ENCODE data around the gene ELP4. TPM values are rescaled to one million over a fixed set of nuclear protein-coding genes. Genes with fewer than 3 reads are reported as not detected.
A peak's percentile ranks its signal among the peaks of the same experiment; 100 is the strongest.

Gene ELP4
- total and polyA plus RNA-seq, 5 donors from 2014 or later: 21.0 to 24.2 (median 21.4) TPM

DNA sequence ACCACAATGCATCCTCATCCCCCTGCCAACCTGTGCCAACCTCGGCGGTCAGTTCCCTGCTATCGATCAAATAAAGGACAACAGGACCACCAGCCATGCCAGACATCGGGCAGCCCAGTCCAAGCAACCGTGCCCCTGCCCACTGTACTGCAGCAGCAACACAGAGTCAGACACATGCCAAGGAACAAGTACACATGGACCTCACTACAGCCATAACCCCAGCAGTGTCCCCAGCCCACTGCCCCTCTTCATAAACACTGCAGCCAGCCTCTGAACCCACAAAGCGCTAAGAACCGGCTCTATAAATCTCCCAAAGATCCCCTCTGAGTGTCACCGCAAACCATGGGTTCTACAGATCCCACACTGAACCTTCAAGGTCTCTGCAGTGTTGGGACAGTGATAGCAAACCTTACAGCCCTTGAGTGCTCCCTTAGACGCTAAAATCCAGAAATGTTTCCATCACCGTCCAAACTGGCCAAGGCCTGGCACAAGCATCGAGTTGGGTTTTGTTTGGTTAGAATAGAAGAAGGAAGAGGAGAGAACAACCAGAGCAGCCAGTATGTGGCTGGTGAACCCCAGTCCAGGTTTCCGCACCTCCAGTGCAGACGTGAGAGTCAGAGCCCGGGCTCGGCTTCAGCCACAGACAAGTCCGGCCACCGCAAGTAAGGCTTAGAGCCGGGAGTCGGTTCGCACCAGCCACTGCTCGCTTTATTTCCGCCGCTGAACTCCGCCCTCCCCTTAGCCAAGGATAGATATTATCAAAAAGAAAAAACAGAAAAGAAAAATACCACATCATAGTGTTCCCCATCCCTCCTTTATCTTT is 293.6 kb downstream of the ELP4 start:
- H3K36me3 Mint-ChIP-seq: no peaks in the 10 kb centered on the region
- H3K27ac ChIP-seq (ENCODE audit: insufficient read depth, low read length, poor library complexity, severe bottlenecking): no peak overlapping the region
- H3K9me3 ChIP-seq (ENCODE audit: control insufficient read depth in 2 of 2, low read length in 2 of 2): peaks cover 9 to 28% of the 10 kb centered on the region in 2 experiments
- H3K4me1 ChIP-seq (ENCODE audit: control insufficient read depth, insufficient read depth, low read length, poor library complexity, severe bottlenecking): peaks cover 39% of the 10 kb centered on the region
- peaks cover 92% of the 10 kb centered on the region for H3K27me3 Mint-ChIP-seq
- peaks cover 14 to 65% (median 35%) of the 10 kb centered on the region in 4 donors for H3K4me1 Mint-ChIP-seq
- peaks cover 57% of the 10 kb centered on the region for H3K27me3 ChIP-seq (ENCODE audit: control insufficient read depth, insufficient read depth, low read length)
- no peak overlapping the region for H3K27ac Mint-ChIP-seq
- peaks cover 0 to 39% (median 8%) of the 10 kb centered on the region in 7 donors for H3K9me3 Mint-ChIP-seq
- ATAC-seq (ENCODE audit: low read depth in 2 of 2) (no peak), DNase-seq (no peak)
- H3K4me3 Mint-ChIP-seq: peak overlapping the region in 3 of 4 donors; percentile 17 to 81 (median 61)
- no peaks in the 10 kb centered on the region for H3K36me3 ChIP-seq (ENCODE audit: control insufficient read depth, insufficient read depth, low read length)
- no peak overlapping the region for H3K4me3 ChIP-seq (ENCODE audit: low read depth, low read length)

GRCh38 chr11:31803813-31804311 is 294.3 kb downstream of the ELP4 start:
- peaks cover 9 to 28% of the 10 kb centered on the region in 2 experiments for H3K9me3 ChIP-seq (ENCODE audit: control insufficient read depth in 2 of 2, low read length in 2 of 2)
- ATAC-seq (ENCODE audit: low read depth in 2 of 2): no peak
- H3K27me3 Mint-ChIP-seq: peaks cover 93% of the 10 kb centered on the region
- peak overlapping the region in 3 of 4 donors; percentile 17 to 81 (median 61) for H3K4me3 Mint-ChIP-seq
- no peaks in the 10 kb centered on the region for H3K36me3 Mint-ChIP-seq
- peaks cover 64% of the 10 kb centered on the region for H3K27me3 ChIP-seq (ENCODE audit: control insufficient read depth, insufficient read depth, low read length)
- no peaks in the 10 kb centered on the region for H3K36me3 ChIP-seq (ENCODE audit: control insufficient read depth, insufficient read depth, low read length)
- peaks cover 0 to 39% (median 8%) of the 10 kb centered on the region in 7 donors for H3K9me3 Mint-ChIP-seq
- peak overlapping the region in 1 of 3 donors; percentile 23 for H3K27ac Mint-ChIP-seq
- H3K27ac ChIP-seq (ENCODE audit: insufficient read depth, low read length, poor library complexity, severe bottlenecking): no peak overlapping the region
- H3K4me1 ChIP-seq (ENCODE audit: control insufficient read depth, insufficient read depth, low read length, poor library complexity, severe bottlenecking): peaks cover 32% of the 10 kb centered on the region
- no peak for DNase-seq
- H3K4me3 ChIP-seq (ENCODE audit: low read depth, low read length): no peak overlapping the region
- peaks cover 14 to 67% (median 35%) of the 10 kb centered on the region in 4 donors for H3K4me1 Mint-ChIP-seq

DNA sequence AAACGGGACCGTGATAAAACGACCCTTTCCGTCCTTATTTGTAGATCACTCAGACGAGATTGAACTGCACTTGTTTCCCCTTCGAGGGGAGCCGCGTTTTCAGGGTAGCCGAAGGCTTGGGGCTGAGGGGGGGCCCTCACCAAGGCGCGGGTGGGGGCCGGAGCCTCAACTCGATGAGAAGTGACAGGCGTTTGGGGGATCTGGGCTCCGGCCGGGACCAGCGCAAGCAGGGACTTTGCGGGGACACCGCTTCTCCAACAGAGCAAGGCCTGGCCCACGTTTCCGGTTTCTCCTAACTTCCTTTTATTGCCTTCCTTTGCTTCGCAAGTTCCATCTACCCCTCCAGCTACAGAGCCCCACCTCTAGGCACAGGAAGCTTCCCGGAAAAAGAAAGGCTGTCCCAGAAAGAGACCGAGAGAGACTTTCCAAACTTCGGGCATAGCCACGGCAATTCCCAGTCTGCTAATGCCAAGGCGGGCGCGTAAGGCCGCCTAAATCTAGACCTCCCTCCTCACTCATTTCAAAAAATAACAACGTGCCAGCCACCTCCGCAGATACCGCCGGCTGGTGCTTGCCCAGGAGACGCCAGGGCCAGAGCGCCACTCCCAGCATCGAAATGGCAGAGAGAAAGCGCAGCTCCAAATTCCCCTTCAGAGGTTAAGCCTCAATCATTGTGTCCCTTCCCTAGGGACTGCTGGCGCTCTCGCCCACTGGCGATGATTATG is 294.9 kb downstream of the ELP4 start:
- ATAC-seq (ENCODE audit: low read depth in 2 of 2) (no peak), DNase-seq (no peak)
- Histone ChIP-seq H3K9me3 (ENCODE audit: control insufficient read depth in 2 of 2, low read length in 2 of 2) (peaks cover 9 to 28% of the 10 kb centered on the region in 2 experiments), H3K4me1 (ENCODE audit: control insufficient read depth, insufficient read depth, low read length, poor library complexity, severe bottlenecking) (peaks cover 31% of the 10 kb centered on the region), H3K27ac (ENCODE audit: insufficient read depth, low read length, poor library complexity, severe bottlenecking) (no peak overlapping the region), H3K27me3 (ENCODE audit: control insufficient read depth, insufficient read depth, low read length) (peaks cover 70% of the 10 kb centered on the region), H3K36me3 (ENCODE audit: control insufficient read depth, insufficient read depth, low read length) (no peaks in the 10 kb centered on the region), H3K4me3 (ENCODE audit: low read depth, low read length) (peak overlapping the region; percentile 7)
- Mint-ChIP-seq H3K4me1 (peaks cover 18 to 69% (median 40%) of the 10 kb centered on the region in 4 donors), H3K27ac (peak overlapping the region in 1 of 3 donors; percentile 23), H3K4me3 (peak overlapping the region; percentile 68 to 81 (median 70)), H3K27me3 (peaks cover 93% of the 10 kb centered on the region), H3K36me3 (no peaks in the 10 kb centered on the region), H3K9me3 (peaks cover 0 to 39% (median 8%) of the 10 kb centered on the region in 7 donors)

DNA sequence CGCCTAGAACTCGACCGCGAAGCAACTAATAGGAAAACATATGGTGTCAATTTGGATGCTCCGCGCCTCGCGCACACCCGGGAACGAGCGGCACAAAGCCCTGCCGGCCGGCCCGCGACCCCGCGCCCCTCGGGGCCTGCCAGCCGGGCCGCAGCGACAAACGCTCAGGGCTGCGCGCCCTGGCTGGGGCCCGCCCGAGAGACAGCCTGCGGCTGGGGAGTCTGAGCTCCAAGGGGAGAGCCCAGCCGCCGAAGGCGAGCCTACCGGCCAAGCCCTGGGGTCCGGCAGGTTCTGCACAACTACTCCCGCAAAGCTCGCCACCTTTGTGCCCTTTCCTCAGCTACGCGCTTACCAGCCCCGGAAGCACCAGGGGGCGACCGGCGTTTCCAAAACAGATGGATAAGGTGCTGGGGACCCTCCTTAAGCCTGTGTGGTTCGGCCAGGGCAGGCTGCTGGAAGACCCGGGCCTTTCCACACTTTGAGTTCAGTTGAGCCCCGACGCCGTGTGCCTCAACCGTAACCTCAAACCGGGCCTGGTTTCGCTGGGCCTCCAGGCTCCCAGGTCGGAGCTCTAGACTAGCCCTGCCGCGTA is 295.6 kb downstream of the ELP4 start:
- H3K27me3 ChIP-seq (ENCODE audit: control insufficient read depth, insufficient read depth, low read length): peaks cover 67% of the 10 kb centered on the region
- Mint-ChIP-seq H3K4me3 (peak overlapping the region; percentile 68 to 81 (median 70)), H3K4me1 (peaks cover 21 to 67% (median 40%) of the 10 kb centered on the region in 4 donors), H3K27ac (no peak overlapping the region), H3K36me3 (no peaks in the 10 kb centered on the region), H3K9me3 (peaks cover 0 to 36% (median 7%) of the 10 kb centered on the region in 7 donors), H3K27me3 (peaks cover 91% of the 10 kb centered on the region)
- peaks cover 9 to 28% of the 10 kb centered on the region in 2 experiments for H3K9me3 ChIP-seq (ENCODE audit: control insufficient read depth in 2 of 2, low read length in 2 of 2)
- ATAC-seq (ENCODE audit: low read depth in 2 of 2): no peak
- peaks cover 32% of the 10 kb centered on the region for H3K4me1 ChIP-seq (ENCODE audit: control insufficient read depth, insufficient read depth, low read length, poor library complexity, severe bottlenecking)
- DNase-seq: no peak
- no peak overlapping the region for H3K27ac ChIP-seq (ENCODE audit: insufficient read depth, low read length, poor library complexity, severe bottlenecking)
- no peak overlapping the region for H3K4me3 ChIP-seq (ENCODE audit: low read depth, low read length)
- no peaks in the 10 kb centered on the region for H3K36me3 ChIP-seq (ENCODE audit: control insufficient read depth, insufficient read depth, low read length)

DNA sequence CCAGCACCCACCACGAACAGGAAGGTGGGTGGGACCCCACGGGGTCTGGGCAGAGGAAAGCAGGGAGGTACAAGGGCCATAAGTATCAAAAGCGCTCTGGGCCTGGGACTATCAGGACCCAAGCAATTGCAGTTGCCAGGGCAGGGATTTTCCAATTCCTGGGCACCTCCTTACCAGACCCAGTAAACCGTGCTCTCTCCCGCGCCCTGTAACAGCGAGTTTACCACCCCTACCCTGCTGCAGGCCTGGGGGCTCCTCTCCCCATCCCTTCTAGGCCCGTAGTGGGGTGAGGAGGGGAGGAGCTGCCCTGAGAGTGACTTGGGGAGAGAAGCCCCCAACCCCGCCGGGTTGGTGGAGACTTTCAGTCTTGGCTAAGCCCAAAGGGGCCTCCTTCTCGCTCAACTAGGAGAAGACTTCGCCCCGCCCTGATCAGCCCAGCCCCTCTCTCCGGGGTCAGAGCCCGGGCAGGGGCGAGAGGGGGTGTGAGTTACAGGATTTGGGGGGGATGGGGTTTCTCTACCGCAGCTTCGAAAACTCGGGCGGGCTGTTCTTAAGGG is 296.1 kb downstream of the ELP4 start:
- DNase-seq: no peak
- H3K4me1 Mint-ChIP-seq: peaks cover 23 to 64% (median 36%) of the 10 kb centered on the region in 4 donors
- peaks cover 0 to 31% (median 4%) of the 10 kb centered on the region in 7 donors for H3K9me3 Mint-ChIP-seq
- no peak for ATAC-seq (ENCODE audit: low read depth in 2 of 2)
- peaks cover 6 to 22% of the 10 kb centered on the region in 2 experiments for H3K9me3 ChIP-seq (ENCODE audit: control insufficient read depth in 2 of 2, low read length in 2 of 2)
- H3K4me1 ChIP-seq (ENCODE audit: control insufficient read depth, insufficient read depth, low read length, poor library complexity, severe bottlenecking): peaks cover 38% of the 10 kb centered on the region
- H3K4me3 Mint-ChIP-seq: no peak overlapping the region
- H3K27me3 Mint-ChIP-seq: peaks cover 88% of the 10 kb centered on the region
- no peaks in the 10 kb centered on the region for H3K36me3 Mint-ChIP-seq
- H3K4me3 ChIP-seq (ENCODE audit: low read depth, low read length): no peak overlapping the region
- H3K27ac Mint-ChIP-seq: no peak overlapping the region
- H3K27ac ChIP-seq (ENCODE audit: insufficient read depth, low read length, poor library complexity, severe bottlenecking): no peak overlapping the region
- no peaks in the 10 kb centered on the region for H3K36me3 ChIP-seq (ENCODE audit: control insufficient read depth, insufficient read depth, low read length)
- peaks cover 62% of the 10 kb centered on the region for H3K27me3 ChIP-seq (ENCODE audit: control insufficient read depth, insufficient read depth, low read length)

DNA sequence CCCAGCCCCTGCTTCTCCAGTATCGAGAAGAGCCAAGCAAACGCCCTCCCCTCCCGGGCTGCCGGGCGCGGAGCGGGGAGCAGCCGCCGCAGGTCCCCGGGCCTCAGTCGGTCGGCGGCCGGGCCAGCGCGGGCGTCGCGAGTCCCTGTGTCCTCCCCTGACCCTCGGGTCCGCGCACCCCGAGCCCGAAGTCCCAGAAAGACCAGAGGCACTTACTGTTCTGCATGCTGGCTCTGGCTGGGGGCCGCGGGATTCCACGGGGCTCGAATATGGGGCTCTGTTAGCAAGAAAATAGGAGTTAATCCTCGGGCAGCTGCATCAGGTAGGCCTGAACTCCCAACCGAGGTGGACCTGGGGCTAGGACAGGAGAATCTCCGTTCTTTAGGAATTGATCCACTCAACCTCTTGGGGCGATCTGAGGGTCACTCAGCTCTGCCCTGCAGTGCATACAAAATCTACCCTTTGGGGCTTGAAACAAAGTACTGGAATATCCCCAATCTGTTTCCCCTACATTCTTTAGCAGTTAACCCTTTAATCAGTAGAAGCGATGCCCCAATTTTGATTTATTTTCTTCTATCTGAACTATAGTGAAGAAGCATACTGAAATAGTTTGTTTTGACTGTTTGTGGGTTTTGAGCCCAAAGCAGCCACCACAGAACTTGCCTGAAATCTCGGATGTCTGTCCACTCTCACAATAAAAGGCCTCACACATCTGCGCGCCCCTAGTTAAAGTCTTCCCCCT is 296.8 kb downstream of the ELP4 start:
- H3K4me1 Mint-ChIP-seq: peaks cover 25 to 64% (median 41%) of the 10 kb centered on the region in 4 donors
- H3K9me3 ChIP-seq (ENCODE audit: control insufficient read depth in 2 of 2, low read length in 2 of 2): peaks cover 3 to 15% of the 10 kb centered on the region in 2 experiments
- peaks cover 88% of the 10 kb centered on the region for H3K27me3 Mint-ChIP-seq

More for the DNA sequence above, 296.8 kb downstream of the ELP4 start:
- H3K27ac Mint-ChIP-seq: no peak overlapping the region
- no peak for ATAC-seq (ENCODE audit: low read depth in 2 of 2)
- no peaks in the 10 kb centered on the region for H3K36me3 Mint-ChIP-seq
- peaks cover 0 to 25% (median 3%) of the 10 kb centered on the region in 7 donors for H3K9me3 Mint-ChIP-seq
- Histone ChIP-seq H3K36me3 (ENCODE audit: control insufficient read depth, insufficient read depth, low read length) (no peaks in the 10 kb centered on the region), H3K27ac (ENCODE audit: insufficient read depth, low read length, poor library complexity, severe bottlenecking) (no peak overlapping the region), H3K27me3 (ENCODE audit: control insufficient read depth, insufficient read depth, low read length) (peaks cover 59% of the 10 kb centered on the region), H3K4me1 (ENCODE audit: control insufficient read depth, insufficient read depth, low read length, poor library complexity, severe bottlenecking) (peaks cover 45% of the 10 kb centered on the region), H3K4me3 (ENCODE audit: low read depth, low read length) (no peak overlapping the region)
- no peak for DNase-seq
- H3K4me3 Mint-ChIP-seq: peak overlapping the region in 2 of 4 donors; percentile 1 to 5
